Neural progenitor cell (in vitro differentiated cells): ENCODE results near the gene NDUFAF3.
A peak's percentile ranks its signal among the peaks of the same experiment; 100 is the strongest.

Experiments used
- EZH2 ChIP-seq: fragments of 200-600 bp; sonication (generic); IDR thresholded peaks from 2 replicates; pipeline ENCODE4 v1.6.1; 2017; ENCODE audit warnings: antibody characterized with exemption, mild to moderate bottlenecking, moderate library complexity
- EZH2phosphoT487 ChIP-seq: fragments of 200-600 bp; sonication (generic); IDR thresholded peaks from 2 replicates; pipeline ENCODE4 v1.6.1; 2017; ENCODE audit warnings: antibody characterized with exemption
- TF ChIP-seq, protein P1 (sequence below): fragments of 200-600 bp; sonication (generic); IDR thresholded peaks from 2 replicates; pipeline ENCODE4 v1.5.1; 2017; ENCODE audit warnings: antibody characterized with exemption, mild to moderate bottlenecking

DNA sequence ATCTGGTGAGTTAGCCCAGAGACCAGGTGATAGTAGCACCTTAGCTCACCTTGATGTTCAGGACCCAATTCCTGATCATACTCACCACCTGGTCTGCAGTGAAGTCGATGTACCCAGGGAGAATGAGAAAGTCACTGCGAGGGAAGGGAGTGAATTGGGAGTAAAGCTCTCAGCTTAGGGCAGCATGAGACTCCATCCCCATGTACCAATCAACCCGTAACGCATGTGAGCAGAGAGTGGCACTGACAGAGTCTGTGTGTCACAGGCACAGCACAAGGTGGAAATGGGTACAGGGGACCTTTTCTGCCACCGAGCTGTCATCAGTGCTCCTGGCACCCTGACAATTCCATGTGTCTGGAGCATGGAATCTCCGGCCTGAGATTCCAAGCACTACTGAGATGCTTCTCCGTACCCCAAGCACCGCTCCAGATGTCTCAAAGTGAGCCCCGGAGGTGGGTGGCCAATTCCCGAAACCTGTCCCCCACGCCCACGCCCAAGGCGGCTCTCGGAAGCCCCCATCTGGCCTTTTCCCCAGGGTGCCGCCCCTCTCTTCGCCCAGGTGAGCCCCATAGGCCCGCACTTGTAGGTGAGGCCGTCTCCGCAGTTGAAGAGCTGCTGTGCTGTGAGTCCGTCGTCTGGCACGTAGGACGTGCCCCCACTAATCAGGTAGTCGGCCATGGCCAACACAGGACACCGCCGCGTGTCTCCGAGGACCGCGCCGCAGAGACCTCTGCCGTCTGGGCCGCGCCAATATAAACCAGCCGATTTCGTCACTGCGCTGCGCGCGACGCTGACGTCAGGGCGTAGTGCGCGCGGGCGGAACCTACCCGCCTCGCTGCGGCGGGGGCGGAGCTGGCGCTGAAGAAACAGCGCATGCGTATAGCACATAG, 7.0 kb downstream of the NDUFAF3 start, which contains the start of gene IMPDH2:
- TF ChIP-seq, protein P1, sequence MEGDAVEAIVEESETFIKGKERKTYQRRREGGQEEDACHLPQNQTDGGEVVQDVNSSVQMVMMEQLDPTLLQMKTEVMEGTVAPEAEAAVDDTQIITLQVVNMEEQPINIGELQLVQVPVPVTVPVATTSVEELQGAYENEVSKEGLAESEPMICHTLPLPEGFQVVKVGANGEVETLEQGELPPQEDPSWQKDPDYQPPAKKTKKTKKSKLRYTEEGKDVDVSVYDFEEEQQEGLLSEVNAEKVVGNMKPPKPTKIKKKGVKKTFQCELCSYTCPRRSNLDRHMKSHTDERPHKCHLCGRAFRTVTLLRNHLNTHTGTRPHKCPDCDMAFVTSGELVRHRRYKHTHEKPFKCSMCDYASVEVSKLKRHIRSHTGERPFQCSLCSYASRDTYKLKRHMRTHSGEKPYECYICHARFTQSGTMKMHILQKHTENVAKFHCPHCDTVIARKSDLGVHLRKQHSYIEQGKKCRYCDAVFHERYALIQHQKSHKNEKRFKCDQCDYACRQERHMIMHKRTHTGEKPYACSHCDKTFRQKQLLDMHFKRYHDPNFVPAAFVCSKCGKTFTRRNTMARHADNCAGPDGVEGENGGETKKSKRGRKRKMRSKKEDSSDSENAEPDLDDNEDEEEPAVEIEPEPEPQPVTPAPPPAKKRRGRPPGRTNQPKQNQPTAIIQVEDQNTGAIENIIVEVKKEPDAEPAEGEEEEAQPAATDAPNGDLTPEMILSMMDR: peak; percentile 23
- TF ChIP-seq EZH2 (no peak), EZH2phosphoT487 (no peak)
